ENCODE results near the gene FBP1. TPM values are rescaled to one million over a fixed set of nuclear protein-coding genes. Genes with fewer than 3 reads are reported as not detected.

Gene FBP1
- total RNA-seq, 2 experiments from 2014 or later = 3.0 to 3.6 TPM

GRCh38 chr9:94627287-94627686, 12.0 kb downstream of the FBP1 start:
- no peaks in the 10 kb centered on the region for H3K36me3 Mint-ChIP-seq (ENCODE audit: low read depth)
- H3K4me1 ChIP-seq (ENCODE audit: insufficient read depth, low read length) = peaks cover 4% of the 10 kb centered on the region
- ChIA-PET POLR2A (no interaction called here), CTCF (no interaction called here)
- H3K27ac Mint-ChIP-seq = no peak overlapping the region
- intact Hi-C loops (cut with DNase I, micrococcal nuclease) = no loop called here
- no peaks in the 10 kb centered on the region for H3K9me3 ChIP-seq (ENCODE audit: control insufficient read depth in 1 of 2, insufficient read depth in 1 of 2, low read length in 2 of 2)
- peaks cover 2% of the 10 kb centered on the region for H3K4me1 Mint-ChIP-seq (ENCODE audit: low read depth)
- DNase-seq = no peak
- no peaks in the 10 kb centered on the region for H3K9me3 Mint-ChIP-seq
- H3K27me3 Mint-ChIP-seq = no peaks in the 10 kb centered on the region
- H3K27me3 ChIP-seq (ENCODE audit: control insufficient read depth in 1 of 2, insufficient read depth in 2 of 2, low read length in 2 of 2) = no peaks in the 10 kb centered on the region
- H3K4me3 ChIP-seq (ENCODE audit: low read length) = no peak overlapping the region
- no peak overlapping the region for H3K4me3 Mint-ChIP-seq
- TF ChIP-seq CTCF (IDR thresholded peaks at IDR 0.05) = no peak
- no peak overlapping the region for H3K27ac ChIP-seq (ENCODE audit: low read depth in 1 of 2, low read length in 2 of 2)
- no peak for ATAC-seq (ENCODE audit: poor library complexity)
- H3K36me3 ChIP-seq (ENCODE audit: insufficient read depth, low read length) = no peaks in the 10 kb centered on the region

- Mint-ChIP-seq H3K27me3 (no peaks in the 10 kb centered on the region), H3K36me3 (ENCODE audit: low read depth) (no peaks in the 10 kb centered on the region), H3K27ac (no peak overlapping the region), H3K4me1 (ENCODE audit: low read depth) (peaks cover 7% of the 10 kb centered on the region), H3K4me3 (no peak overlapping the region), H3K9me3 (no peaks in the 10 kb centered on the region)
- H3K4me3 ChIP-seq (ENCODE audit: low read length) = no peak overlapping the region
- intact Hi-C loops (cut with DNase I, micrococcal nuclease) = no loop called here
- DNase-seq (no peak), ATAC-seq (ENCODE audit: poor library complexity) (no peak)
- CTCF ChIA-PET = no interaction called here
- POLR2A ChIA-PET = no interaction called here
- H3K9me3 ChIP-seq (ENCODE audit: control insufficient read depth in 1 of 2, insufficient read depth in 1 of 2, low read length in 2 of 2) = no peaks in the 10 kb centered on the region
- no peak for TF ChIP-seq CTCF (IDR thresholded peaks at IDR 0.05)
- H3K27me3 ChIP-seq (ENCODE audit: control insufficient read depth in 1 of 2, insufficient read depth in 2 of 2, low read length in 2 of 2) = peaks cover 0 to 3% of the 10 kb centered on the region in 2 experiments
- H3K4me1 ChIP-seq (ENCODE audit: insufficient read depth, low read length) = peaks cover 9% of the 10 kb centered on the region
- no peaks in the 10 kb centered on the region for H3K36me3 ChIP-seq (ENCODE audit: insufficient read depth, low read length)
- no peak overlapping the region for H3K27ac ChIP-seq (ENCODE audit: low read depth in 1 of 2, low read length in 2 of 2)
Measured at GRCh38 chr9:94625835-94626234, 13.5 kb downstream of the FBP1 start.

GRCh38 chr9:94624629-94625028, 14.7 kb downstream of the FBP1 start:
- H3K4me3 ChIP-seq (ENCODE audit: low read length) = no peak overlapping the region
- no peak for TF ChIP-seq CTCF (IDR thresholded peaks at IDR 0.05)
- no peaks in the 10 kb centered on the region for H3K9me3 ChIP-seq (ENCODE audit: control insufficient read depth in 1 of 2, insufficient read depth in 1 of 2, low read length in 2 of 2)
- no peaks in the 10 kb centered on the region for H3K36me3 Mint-ChIP-seq (ENCODE audit: low read depth)
- H3K4me1 ChIP-seq (ENCODE audit: insufficient read depth, low read length) = peaks cover 9% of the 10 kb centered on the region
- H3K9me3 Mint-ChIP-seq = no peaks in the 10 kb centered on the region
- intact Hi-C loops (cut with DNase I, micrococcal nuclease) = no loop called here
- POLR2A ChIA-PET = no interaction called here
- H3K36me3 ChIP-seq (ENCODE audit: insufficient read depth, low read length) = no peaks in the 10 kb centered on the region
- no peak overlapping the region for H3K27ac Mint-ChIP-seq
- ATAC-seq (ENCODE audit: poor library complexity) (no peak), DNase-seq (no peak)
- peaks cover 0 to 3% of the 10 kb centered on the region in 2 experiments for H3K27me3 ChIP-seq (ENCODE audit: control insufficient read depth in 1 of 2, insufficient read depth in 2 of 2, low read length in 2 of 2)
- CTCF ChIA-PET = no interaction called here
- H3K4me1 Mint-ChIP-seq (ENCODE audit: low read depth) = peaks cover 7% of the 10 kb centered on the region
- H3K27me3 Mint-ChIP-seq = peaks cover 11% of the 10 kb centered on the region
- H3K4me3 Mint-ChIP-seq = no peak overlapping the region
- no peak overlapping the region for H3K27ac ChIP-seq (ENCODE audit: low read depth in 1 of 2, low read length in 2 of 2)
